ENCODE measurements around the gene EPB41L4A. TPM values are rescaled to one million over a fixed set of nuclear protein-coding genes. Genes with fewer than 3 reads are reported as not detected.

EPB41L4A gene
- total RNA-seq, 6 donors from 2014 or later: 15.9 to 45.1 (median 28.1) TPM

GRCh38 chr5:112351225-112351624 is 67.9 kb downstream of the EPB41L4A start:
- Histone ChIP-seq H3K4me1 (no peaks in the 10 kb centered on the region), H3K27me3 (no peaks in the 10 kb centered on the region), H3K27ac (no peak overlapping the region), H3K36me3 (no peaks in the 10 kb centered on the region), H3K4me3 (no peak overlapping the region), H3K9me3 (no peaks in the 10 kb centered on the region)
- DNase-seq: no peak
- 95 to 96% methylated on average over 3 of the region's 3 CpGs for WGBS, 2 donors
- TF ChIP-seq CTCF (IDR thresholded peaks at IDR 0.05) (no peak), POLR2A (IDR thresholded peaks at IDR 0.05) (no peak), POLR2AphosphoS5 (IDR thresholded peaks at IDR 0.05) (no peak), EP300 (IDR thresholded peaks at IDR 0.05) (no peak)
- no peak for ATAC-seq (ENCODE audit: low FRiP score in 2 of 2)

- ATAC-seq (ENCODE audit: low FRiP score in 2 of 2): no peak
- H3K36me3 ChIP-seq: no peaks in the 10 kb centered on the region
- TF ChIP-seq POLR2A (IDR thresholded peaks at IDR 0.05) (no peak), CTCF (IDR thresholded peaks at IDR 0.05) (no peak), EP300 (IDR thresholded peaks at IDR 0.05) (no peak), POLR2AphosphoS5 (IDR thresholded peaks at IDR 0.05) (no peak)
- 95% methylated on average over 2 of the region's 2 CpGs for WGBS, 2 donors
- no peak overlapping the region for H3K4me3 ChIP-seq
- no peak for DNase-seq
- no peak overlapping the region for H3K27ac ChIP-seq
- no peaks in the 10 kb centered on the region for H3K9me3 ChIP-seq
- no peaks in the 10 kb centered on the region for H3K27me3 ChIP-seq
- no peaks in the 10 kb centered on the region for H3K4me1 ChIP-seq
Observed at GRCh38 chr5:112350626-112351025, 68.5 kb downstream of the EPB41L4A start.

- no peak for ATAC-seq (ENCODE audit: low FRiP score in 2 of 2)
- Histone ChIP-seq H3K9me3 (no peaks in the 10 kb centered on the region), H3K4me1 (no peaks in the 10 kb centered on the region), H3K27ac (no peak overlapping the region), H3K36me3 (no peaks in the 10 kb centered on the region), H3K4me3 (no peak overlapping the region), H3K27me3 (no peaks in the 10 kb centered on the region)
- DNase-seq: no peak
- TF ChIP-seq POLR2AphosphoS5 (IDR thresholded peaks at IDR 0.05) (no peak), EP300 (IDR thresholded peaks at IDR 0.05) (no peak), CTCF (IDR thresholded peaks at IDR 0.05) (no peak), POLR2A (IDR thresholded peaks at IDR 0.05) (no peak)
- 88 to 90% methylated on average over 3 of the region's 3 CpGs for WGBS, 2 donors
Observed at GRCh38 chr5:112349371-112349770, 69.7 kb downstream of the EPB41L4A start.

- no peak for ATAC-seq (ENCODE audit: low FRiP score in 2 of 2)
- no peaks in the 10 kb centered on the region for H3K9me3 ChIP-seq
- H3K36me3 ChIP-seq: no peaks in the 10 kb centered on the region
- no peak overlapping the region for H3K4me3 ChIP-seq
- H3K4me1 ChIP-seq: no peaks in the 10 kb centered on the region
- WGBS, 2 donors: 90 to 94% methylated on average over 2 of the region's 2 CpGs
- TF ChIP-seq EP300 (IDR thresholded peaks at IDR 0.05) (no peak), CTCF (IDR thresholded peaks at IDR 0.05) (no peak), POLR2A (IDR thresholded peaks at IDR 0.05) (no peak), POLR2AphosphoS5 (IDR thresholded peaks at IDR 0.05) (no peak)
- no peak overlapping the region for H3K27ac ChIP-seq
- no peak for DNase-seq
- no peaks in the 10 kb centered on the region for H3K27me3 ChIP-seq
Observed at GRCh38 chr5:112348915-112349314, 70.2 kb downstream of the EPB41L4A start.

- no peak overlapping the region for H3K4me3 ChIP-seq
- TF ChIP-seq EP300 (IDR thresholded peaks at IDR 0.05) (no peak), CTCF (IDR thresholded peaks at IDR 0.05) (no peak), POLR2A (IDR thresholded peaks at IDR 0.05) (no peak), POLR2AphosphoS5 (IDR thresholded peaks at IDR 0.05) (no peak)
- H3K27me3 ChIP-seq: no peaks in the 10 kb centered on the region
- no peaks in the 10 kb centered on the region for H3K9me3 ChIP-seq
- no peak overlapping the region for H3K27ac ChIP-seq
- no peaks in the 10 kb centered on the region for H3K36me3 ChIP-seq
- ATAC-seq (ENCODE audit: low FRiP score in 2 of 2): no peak
- WGBS, 2 donors: 60 to 66% methylated on average over 4 of the region's 4 CpGs
- DNase-seq: no peak
- no peaks in the 10 kb centered on the region for H3K4me1 ChIP-seq
Observed at GRCh38 chr5:112348387-112348786, 70.7 kb downstream of the EPB41L4A start.
